Skin epidermis (tissue), 12 donors: ENCODE data around the gene ELAPOR1.

ENCODE experiments used
- H3K27ac ChIP-seq, 21 experiments: fragments of 200-600 bp; sonication (generic) in 11 of 21; one replicate each; pipeline ENCODE4 v1.5.0; 2020; ENCODE audit warnings: mild to moderate bottlenecking in 3 of 21, inconsistent platforms in 2 of 21, moderate library complexity in 2 of 21
- H3K4me3 ChIP-seq, 7 experiments: fragments of 200-600 bp; sonication (generic) in 2 of 7; one replicate each; pipeline ENCODE4 v1.5.0; 2020; ENCODE audit warnings: inconsistent platforms in 2 of 7, mild to moderate bottlenecking in 2 of 7, moderate library complexity in 1 of 7

Gene ELAPOR1, protein sequence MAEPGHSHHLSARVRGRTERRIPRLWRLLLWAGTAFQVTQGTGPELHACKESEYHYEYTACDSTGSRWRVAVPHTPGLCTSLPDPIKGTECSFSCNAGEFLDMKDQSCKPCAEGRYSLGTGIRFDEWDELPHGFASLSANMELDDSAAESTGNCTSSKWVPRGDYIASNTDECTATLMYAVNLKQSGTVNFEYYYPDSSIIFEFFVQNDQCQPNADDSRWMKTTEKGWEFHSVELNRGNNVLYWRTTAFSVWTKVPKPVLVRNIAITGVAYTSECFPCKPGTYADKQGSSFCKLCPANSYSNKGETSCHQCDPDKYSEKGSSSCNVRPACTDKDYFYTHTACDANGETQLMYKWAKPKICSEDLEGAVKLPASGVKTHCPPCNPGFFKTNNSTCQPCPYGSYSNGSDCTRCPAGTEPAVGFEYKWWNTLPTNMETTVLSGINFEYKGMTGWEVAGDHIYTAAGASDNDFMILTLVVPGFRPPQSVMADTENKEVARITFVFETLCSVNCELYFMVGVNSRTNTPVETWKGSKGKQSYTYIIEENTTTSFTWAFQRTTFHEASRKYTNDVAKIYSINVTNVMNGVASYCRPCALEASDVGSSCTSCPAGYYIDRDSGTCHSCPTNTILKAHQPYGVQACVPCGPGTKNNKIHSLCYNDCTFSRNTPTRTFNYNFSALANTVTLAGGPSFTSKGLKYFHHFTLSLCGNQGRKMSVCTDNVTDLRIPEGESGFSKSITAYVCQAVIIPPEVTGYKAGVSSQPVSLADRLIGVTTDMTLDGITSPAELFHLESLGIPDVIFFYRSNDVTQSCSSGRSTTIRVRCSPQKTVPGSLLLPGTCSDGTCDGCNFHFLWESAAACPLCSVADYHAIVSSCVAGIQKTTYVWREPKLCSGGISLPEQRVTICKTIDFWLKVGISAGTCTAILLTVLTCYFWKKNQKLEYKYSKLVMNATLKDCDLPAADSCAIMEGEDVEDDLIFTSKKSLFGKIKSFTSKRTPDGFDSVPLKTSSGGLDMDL

DNA sequence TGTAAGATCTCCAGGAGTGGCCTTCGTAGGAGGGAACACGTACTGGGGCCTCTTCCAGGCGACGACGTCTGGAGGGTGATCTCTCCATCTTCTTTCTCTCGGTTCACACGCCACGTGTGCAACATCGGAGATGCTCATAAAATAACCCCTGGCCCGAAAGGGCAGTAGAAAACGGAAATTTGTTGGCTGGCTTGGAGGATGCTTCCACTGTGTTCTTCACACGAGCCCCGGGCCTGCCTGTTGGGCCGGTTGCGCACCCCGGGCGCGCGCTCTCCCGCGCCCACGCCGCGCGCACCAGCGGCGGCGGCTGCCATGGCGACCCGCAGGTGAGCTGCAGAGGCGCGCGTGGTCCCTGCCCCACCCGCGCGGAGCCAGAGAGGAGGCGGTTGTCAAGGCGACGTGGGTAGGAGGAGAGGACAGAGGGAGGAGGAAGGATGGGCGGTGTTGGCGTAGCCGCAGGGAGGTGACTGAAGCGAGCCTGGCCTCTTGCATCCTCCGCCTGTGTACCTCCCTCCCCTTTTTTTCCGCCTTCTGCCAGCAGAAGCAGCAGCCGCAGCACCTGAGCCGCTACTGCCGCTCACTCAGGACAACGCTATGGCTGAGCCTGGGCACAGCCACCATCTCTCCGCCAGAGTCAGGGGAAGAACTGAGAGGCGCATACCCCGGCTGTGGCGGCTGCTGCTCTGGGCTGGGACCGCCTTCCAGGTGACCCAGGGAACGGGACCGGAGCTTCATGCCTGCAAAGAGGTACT lies at the start of gene ELAPOR1:
TSS of gene ELAPOR1 (plus strand) at position 526 of the 752 bp plus-strand sequence. CDS start at position 595, 69 bp downstream.
- peak within 1 kb of the TSS; percentile 16 to 44 (median 26) for H3K4me3 ChIP-seq
- no peak within 1 kb of the TSS for H3K27ac ChIP-seq

DNA sequence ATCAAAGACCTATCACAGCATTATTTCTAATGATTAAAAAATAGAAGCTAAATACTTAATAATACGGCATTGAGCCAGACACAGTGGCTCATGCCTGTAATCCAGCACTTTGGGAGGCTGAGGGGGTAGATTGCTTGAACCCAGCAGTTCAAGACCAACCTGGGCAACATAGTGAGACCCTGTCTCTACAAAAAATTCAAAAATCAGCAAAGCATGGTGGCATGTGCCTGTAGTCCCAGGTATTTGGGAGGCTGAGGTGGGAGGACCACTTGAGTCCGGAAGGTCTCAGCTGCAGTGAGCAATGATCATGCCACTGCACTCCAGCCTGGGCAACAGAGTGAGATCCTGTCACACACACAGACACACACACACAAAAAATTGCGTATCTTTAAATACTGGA lies 48.8 kb upstream of the ELAPOR1 start:
- no peak overlapping the region for H3K4me3 ChIP-seq
- no peak overlapping the region for H3K27ac ChIP-seq

DNA sequence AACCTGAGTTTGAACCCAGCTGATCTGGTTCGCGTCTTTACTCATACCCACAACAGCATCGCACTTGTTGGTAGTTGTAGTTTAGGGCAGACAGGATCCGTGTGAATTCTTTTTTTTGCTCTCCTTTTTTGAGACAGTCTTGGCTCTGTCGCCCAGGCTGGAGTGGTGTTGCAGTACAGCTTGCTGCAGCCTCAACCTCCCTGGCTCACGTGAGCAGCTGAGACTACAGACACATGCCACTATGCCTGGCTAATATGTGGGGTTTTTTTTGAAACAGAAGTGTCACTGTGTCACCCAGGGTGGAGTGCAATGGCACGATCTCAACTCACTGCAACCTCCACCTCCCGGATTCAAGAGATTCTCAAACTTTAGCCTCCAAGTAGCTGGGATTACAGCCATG lies 46.0 kb upstream of the ELAPOR1 start:
- Histone ChIP-seq H3K4me3 (no peak overlapping the region), H3K27ac (peak overlapping the region in 1 of 21 experiments; percentile 11)

DNA sequence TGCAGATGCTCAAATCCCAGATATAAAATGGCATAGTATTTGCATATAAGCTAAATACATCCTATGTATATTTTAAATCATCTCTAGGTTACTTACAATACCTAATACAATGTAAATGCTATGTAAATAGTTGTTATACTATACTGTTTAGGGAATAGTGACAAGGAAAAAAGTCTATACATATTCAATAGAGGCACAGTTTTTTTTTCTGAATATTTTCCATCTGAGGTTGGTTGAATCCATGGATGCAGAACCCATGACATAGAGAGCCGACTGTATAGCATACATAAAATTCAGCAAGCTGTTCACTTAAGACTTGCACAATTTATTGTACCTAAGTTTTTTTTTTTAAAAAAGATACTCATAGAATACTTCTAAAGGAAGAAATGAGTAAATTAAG lies 44.6 kb upstream of the ELAPOR1 start:
- Histone ChIP-seq H3K4me3 (no peak overlapping the region), H3K27ac (no peak overlapping the region)

DNA sequence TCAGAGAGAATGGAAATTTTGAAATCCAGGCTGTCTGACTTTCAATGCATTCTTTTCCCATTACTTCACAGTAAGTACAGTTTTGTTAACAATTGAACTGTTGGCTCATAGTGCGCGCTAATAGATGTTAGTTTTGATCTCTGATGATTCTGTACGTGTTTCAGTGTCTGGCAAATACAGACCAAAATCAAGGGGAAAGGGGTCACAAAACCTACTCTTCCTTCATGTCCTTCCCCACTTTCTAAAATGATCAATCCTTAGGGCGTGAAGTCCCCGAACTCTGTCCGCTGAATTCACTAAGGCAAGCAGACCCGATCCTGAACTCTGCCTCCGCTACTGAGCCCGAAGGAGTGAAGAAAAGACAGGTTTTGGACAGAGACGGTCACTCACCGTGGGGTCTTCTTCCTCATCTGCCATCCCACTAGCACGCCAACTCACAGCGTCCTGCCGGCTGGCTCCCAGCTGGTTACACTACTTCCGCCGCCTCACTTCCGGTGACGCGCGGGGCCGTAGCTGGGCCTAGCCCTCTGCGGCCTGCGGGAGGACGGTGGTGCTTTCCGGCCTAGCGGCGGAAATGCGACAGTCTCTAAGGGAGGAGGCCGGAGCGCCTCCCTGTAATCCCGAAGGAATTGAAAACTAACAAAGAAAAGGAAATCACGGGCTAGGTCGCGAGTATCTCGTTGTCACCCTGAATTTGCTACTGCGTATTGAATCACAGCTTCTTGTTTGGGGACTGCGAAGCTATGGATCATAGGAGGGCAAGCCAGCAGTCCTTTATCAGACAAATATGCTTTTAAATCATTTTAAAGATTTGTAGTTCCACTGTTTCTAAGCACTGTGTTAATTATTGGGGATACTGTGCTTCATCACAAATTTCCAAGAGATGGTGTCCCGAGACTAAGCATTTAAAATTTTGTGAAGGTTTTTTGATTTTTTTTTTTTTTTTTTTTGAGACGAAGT lies 38.1 kb upstream of the ELAPOR1 start, which contains the start of gene TAF13:
TSS of gene TAF13 (minus strand) at position 473 of the 960 bp plus-strand sequence. CDS start at position 417, 56 bp downstream.
- Histone ChIP-seq H3K4me3 (peak within 1 kb of the TSS; percentile 57 to 72 (median 66)), H3K27ac (peak within 1 kb of the TSS; percentile 72 to 96 (median 92))

DNA sequence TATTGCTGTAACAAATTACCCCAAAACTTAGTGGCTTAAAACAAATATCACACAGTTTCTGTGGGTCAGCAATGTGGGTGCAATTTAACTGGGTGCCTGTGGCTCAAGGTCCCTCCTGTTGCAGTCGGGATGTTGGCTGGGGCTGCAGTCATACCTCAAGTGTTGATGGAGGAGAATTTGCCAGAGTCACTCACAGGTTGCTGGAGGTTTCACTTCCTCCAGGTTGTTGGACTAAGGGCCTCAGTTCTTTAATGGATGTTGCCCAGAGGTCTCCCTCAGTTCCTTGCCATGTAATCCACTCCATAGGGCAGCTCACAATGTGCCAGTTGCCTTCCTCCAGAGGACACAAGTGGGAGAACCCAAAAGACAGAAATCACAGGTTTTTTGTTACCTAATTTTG lies 35.6 kb upstream of the ELAPOR1 start:
- H3K27ac ChIP-seq: no peak overlapping the region
- H3K4me3 ChIP-seq: no peak overlapping the region

DNA sequence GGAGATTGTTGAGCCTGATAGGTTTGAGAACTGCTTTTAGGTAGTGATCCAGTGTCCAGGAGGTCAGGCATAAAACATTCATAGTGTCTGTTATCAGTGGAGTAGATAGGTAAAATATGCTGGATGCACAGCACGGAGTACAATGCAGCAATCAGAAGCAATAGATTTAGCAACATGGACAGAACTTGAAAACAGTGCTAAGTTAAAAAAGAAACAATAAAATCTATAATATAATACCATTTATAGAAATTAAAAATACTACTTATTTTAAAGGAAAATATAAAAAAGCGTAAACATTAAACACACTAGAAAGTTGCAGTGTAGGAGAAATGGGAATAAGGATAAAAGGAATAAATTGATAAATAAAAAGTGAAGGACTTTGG lies 34.7 kb upstream of the ELAPOR1 start:
- H3K27ac ChIP-seq: peak overlapping the region in 12 of 21 experiments; percentile 25 to 81 (median 75)
- no peak overlapping the region for H3K4me3 ChIP-seq

DNA sequence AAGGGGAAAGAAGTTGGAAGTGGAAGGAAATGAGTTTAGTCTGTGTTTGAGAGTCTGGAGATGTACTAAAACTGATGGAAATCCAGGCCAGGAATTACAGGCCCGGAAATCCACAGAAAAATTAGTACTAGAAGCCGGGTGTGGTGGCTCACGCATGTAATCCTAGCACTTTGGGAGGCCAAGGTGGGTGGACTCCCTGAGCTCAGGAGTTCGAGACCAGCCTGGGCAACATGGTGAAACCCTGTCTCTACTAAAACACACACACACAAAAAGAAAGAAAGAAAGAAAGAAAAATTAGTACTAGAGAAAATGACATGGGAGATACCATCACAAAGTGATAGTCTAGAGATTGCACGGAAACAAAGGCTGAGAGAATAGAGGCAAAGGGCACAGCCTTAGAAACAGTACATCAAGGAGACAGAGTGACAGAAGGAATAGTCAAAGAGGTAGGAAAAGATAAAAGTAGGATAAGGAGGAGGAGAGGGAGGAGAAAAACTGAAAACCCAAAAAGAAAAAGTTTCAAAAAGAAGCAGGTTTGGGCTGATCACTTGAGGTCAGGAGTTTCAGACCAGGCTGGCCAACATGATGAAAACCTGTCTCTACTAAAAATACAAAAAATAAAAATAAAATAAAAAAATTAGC lies 33.4 kb upstream of the ELAPOR1 start:
- H3K27ac ChIP-seq: peak overlapping the region in 17 of 21 experiments; percentile 6 to 81 (median 69)
- no peak overlapping the region for H3K4me3 ChIP-seq

DNA sequence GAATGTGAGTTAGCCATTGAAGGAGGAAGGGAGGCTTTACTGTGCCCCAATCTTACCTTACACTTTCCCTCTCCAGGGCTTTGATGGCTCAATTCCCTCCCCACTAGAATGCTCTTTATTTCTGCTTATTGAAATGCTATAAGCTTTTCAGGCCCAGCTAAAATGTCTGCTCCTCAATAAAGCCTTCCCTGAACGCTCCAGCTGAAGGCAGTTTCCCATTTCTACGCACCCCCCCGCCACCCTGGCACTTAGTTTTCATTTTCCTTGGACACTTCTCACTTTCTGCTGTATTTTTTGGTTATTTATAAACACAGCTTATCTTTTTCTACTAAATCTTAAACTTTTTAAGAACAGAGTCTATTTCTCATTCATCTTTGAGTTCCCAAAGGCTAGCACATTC lies 30.4 kb upstream of the ELAPOR1 start:
- Histone ChIP-seq H3K4me3 (no peak overlapping the region), H3K27ac (no peak overlapping the region)

DNA sequence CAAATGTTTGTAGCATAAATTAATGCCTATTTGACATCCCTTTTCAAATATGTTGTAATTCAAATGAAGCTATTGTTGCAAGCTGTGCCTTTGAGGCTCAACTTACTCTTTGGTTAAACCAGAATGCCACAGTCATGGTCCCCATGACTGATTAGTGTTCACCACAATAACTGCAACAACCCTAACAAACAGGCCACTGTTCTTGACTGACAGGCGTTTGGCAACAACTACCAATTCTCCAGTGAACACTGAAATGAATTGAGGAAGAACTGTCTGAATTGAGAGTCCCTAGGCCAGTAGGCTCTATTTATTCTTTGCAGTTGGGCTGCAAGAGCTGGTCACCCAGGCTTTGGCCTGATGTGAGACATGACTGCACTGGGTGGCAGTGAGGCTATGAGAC lies 30.0 kb upstream of the ELAPOR1 start:
- Histone ChIP-seq H3K4me3 (no peak overlapping the region), H3K27ac (peak overlapping the region in 1 of 21 experiments; percentile 11)

DNA sequence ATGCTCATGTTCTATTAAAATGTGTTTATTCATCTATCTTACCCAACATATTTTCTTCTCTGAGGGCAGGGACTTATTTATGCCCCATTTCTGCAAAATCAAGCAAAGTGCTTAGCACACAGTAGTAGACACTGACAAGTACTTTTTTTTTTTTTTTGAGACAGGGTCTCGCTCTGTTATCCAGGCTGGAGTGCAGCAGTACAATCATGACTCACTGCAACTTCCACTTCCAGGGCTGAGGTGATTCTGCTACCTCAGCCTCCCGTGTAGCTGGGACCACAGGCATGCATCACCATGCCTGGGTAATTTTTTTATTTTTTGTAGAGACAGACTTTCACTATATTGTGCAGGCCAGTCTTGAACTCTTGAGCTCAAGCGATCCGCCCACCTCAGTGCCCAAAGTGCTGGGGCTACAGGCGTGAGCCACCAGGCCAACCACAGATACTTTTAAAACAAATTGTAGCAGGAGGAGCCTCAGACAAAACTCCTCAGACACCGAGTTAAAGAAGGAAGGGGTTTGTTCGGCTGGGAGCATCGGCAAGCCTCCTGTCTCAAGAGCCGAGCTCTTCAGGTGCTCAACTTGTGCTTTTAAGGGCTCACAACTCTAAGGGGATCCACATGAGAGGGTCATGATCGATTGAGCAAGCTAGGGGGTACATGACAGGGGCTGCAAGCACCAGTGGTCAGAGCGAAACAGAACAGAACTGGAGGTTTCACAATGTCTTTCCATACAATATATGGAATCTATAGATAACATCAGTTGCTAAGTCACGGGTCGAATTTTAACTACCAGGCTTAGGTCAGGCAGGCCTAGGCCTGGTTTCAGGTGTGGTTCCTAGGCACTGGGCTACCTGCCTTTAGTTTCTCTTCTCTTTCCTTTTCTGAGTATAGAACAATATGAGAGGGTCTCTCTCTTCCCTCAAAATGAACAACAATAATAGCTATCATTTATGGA lies 29.1 kb upstream of the ELAPOR1 start:
- H3K27ac ChIP-seq: peak overlapping the region in 6 of 21 experiments; percentile 11 to 43 (median 21)
- H3K4me3 ChIP-seq: no peak overlapping the region

DNA sequence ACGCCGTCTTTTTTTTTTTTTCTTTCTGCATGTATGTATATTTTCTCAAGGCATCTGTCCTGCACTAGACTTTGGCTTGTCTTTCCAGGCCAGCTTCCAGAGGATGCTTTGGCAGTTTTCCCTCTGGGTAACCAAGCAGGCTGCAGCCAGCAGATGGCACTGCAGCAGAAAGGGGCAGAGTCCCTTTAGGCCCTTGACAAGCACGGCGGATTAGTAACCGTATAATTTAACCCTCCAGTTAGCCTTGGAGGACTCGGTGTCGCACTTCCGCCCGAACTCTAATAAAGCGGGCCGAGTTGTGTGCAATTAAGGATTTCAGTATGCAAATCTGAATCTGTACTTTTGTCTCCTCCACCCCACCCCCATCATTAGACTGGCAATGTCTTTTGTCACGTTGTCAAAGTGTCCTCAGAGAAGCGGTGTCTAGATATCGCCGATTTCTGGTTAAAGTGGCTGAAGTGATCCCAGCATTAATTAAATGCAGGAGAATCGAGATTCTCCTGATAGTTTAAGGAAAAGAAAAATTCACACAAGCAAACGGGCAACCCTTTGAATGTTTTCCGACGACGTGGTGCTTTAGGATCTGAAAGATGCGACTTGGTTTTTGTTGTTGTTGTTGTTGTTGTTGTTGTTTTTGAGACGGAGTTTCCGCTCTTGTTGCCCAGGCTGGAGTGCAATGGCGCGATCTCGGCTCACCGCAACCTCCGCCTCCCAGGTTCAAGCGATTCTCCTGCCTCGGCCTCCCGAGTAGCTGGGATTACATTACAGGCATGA lies 24.5 kb upstream of the ELAPOR1 start:
- Histone ChIP-seq H3K4me3 (peak overlapping the region; percentile 57 to 88 (median 82)), H3K27ac (peak overlapping the region; percentile 45 to 99 (median 97))

DNA sequence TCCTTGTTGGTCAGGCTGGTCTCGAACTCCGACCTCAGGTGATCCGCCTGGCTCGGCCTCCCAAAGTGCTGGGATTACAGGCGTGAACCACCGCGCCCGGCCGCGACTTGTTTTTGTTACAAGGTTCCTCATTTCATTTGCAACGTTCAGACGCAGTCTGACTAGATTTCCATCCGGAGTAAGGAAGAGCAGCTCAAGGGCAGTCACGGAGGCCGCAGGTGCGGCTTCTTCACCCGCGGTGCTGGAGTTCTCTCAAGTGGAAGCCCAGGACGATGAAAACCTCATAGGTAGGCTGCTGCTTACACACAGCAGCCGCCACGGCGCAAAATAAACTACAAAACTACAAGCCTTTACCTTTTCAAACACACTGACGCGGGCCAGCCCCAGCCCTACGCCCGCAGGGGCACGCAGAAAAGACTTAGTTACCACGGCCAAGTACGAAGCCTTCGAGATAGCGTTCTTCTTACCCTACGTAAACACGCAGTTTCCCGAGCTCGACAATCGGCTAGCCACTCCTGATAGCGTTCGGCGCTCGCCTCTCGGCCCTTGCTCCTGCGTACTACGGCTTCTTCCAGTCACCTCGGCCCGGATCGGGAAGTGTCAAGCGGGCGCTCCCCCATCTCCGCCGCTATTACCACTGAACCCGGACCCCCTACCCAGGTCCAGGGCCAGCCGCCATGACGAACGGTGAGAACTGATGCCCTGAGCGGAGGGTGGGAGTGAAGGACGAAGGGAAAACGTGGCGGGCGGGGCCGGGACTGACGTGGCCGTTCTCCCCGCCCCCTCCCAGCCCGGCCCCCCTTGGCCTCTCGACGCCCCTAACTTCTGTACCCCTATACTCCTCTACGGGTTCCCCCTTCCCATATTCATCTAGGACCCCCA lies 23.5 kb upstream of the ELAPOR1 start, which contains the start of gene TMEM167B:
TSS of gene TMEM167B (plus strand) at position 569 of the 882 bp plus-strand sequence. CDS start at position 678, 109 bp downstream.
- Histone ChIP-seq H3K4me3 (peak within 1 kb of the TSS; percentile 57 to 88 (median 82)), H3K27ac (peak within 1 kb of the TSS; percentile 45 to 99 (median 97))

DNA sequence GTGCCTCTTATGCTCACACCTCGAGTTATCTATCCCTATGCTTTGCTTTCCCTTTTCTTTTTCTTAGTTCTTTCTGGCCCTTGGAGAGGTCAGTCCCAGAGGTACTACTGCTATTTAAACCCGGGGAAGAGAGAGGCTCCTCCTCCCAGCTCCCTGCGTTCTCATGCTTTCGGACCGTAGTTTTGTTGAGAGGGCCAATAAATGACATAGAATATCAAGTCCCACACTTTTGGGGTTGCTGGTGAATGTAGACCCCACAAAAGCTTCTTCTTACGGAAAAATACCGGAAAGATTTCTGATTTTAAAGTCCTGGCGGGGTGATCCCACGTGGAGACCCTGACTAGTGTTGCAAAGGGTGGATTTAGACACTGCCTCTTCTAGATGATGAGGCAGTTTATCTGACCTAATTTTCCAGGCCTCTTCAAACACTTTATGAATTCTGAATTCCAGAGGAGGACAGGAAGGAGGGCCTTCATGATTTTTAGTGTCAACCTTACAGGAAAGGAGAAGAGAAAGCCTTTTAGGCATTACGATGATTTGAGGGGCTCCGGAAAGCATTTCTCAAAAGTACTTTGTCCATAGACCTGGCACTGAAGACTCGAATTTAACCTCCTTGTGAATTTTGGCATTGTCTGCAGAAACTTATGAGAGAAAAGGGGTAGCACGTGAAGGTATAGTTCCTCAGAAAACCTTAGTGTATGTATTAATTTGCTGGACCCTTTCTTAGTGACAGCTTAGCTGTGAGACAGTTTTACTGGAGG lies 22.7 kb upstream of the ELAPOR1 start:
- H3K27ac ChIP-seq: peak overlapping the region; percentile 45 to 99 (median 97)
- H3K4me3 ChIP-seq: peak overlapping the region; percentile 57 to 88 (median 82)
